WTC11 (cell line): ENCODE measurements around the gene IPO9. TPM values are rescaled to one million over a fixed set of nuclear protein-coding genes. Genes with fewer than 3 reads are reported as not detected.
A peak's percentile ranks its signal among the peaks of the same experiment; 100 is the strongest.

Source experiments
- ATAC-seq: fragments of 200-7000 bp; cut with Tn5 transposase; 2 replicates; pipeline ENCODE4 v1.10.0; 2021; ENCODE audit warnings: mild to moderate bottlenecking, moderate library complexity
- CTCF ChIA-PET: fragments of 300-600 bp; sonication (Branson Sonifier 250); formaldehyde crosslinking; loops from one replicate; lab custom pipeline; 2021; ENCODE audit warnings: antibody characterized with exemption; lab: Charles Lee
- POLR2A ChIA-PET: fragments of 350-600 bp; sonication (Branson Sonifier 250); formaldehyde crosslinking; loops from one replicate; lab custom pipeline; 2021; ENCODE audit warnings: antibody characterized with exemption; lab: Charles Lee
- DNase-seq: peaks from one replicate; pipeline ENCODE4 v3.0.0; 2021; ENCODE audit warnings: low spot score
- H3K27ac Mint-ChIP-seq: 2 replicates; pipeline ENCODE4 v1.8.0; 2021; ENCODE audit warnings: mixed read lengths
- H3K27me3 Mint-ChIP-seq: 2 replicates; pipeline ENCODE4 v1.8.0; 2021; ENCODE audit warnings: low read depth, mild to moderate bottlenecking, moderate library complexity, mixed read lengths
- H3K36me3 Mint-ChIP-seq: 2 replicates; pipeline ENCODE4 v1.8.0; 2021; ENCODE audit warnings: mixed read lengths
- H3K4me1 Mint-ChIP-seq: 2 replicates; pipeline ENCODE4 v1.8.0; 2022; ENCODE audit warnings: mixed read lengths
- H3K4me3 Mint-ChIP-seq: 2 replicates; pipeline ENCODE4 v1.8.0; 2021; ENCODE audit warnings: mild to moderate bottlenecking, moderate library complexity, mixed read lengths
- H3K9me3 Mint-ChIP-seq: 2 replicates; pipeline ENCODE4 v1.8.0; 2021; ENCODE audit warnings: mixed read lengths
- ATF1 ChIP-seq: sonication (generic); formaldehyde crosslinking; IDR thresholded peaks from 2 replicates; pipeline ENCODE4 v1.8.1; 2023; ENCODE audit warnings: mild to moderate bottlenecking, moderate library complexity, missing genetic modification reagents
- ESRRA ChIP-seq: sonication (generic); formaldehyde crosslinking; IDR thresholded peaks from 2 replicates; pipeline ENCODE4 v1.8.1; 2022; ENCODE audit warnings: mild to moderate bottlenecking, missing genetic modification reagents, borderline replicate concordance
- ETV6 ChIP-seq: sonication (generic); formaldehyde crosslinking; IDR thresholded peaks from 2 replicates; pipeline ENCODE4 v1.8.1; 2022; ENCODE audit warnings: mild to moderate bottlenecking, missing genetic modification reagents
- FOXP1 ChIP-seq: sonication (generic); formaldehyde crosslinking; IDR thresholded peaks from 2 replicates; pipeline ENCODE4 v1.8.0; 2022; ENCODE audit warnings: missing genetic modification reagents, mild to moderate bottlenecking, moderate library complexity, borderline replicate concordance
- SP1 ChIP-seq: sonication (generic); formaldehyde crosslinking; conservative IDR thresholded peaks from 2 replicates; pipeline ENCODE4 v1.8.1; 2022; ENCODE audit warnings: missing genetic modification reagents
- TEAD1 ChIP-seq: sonication (generic); formaldehyde crosslinking; IDR thresholded peaks from 2 replicates; pipeline ENCODE4 v1.8.0; 2022; ENCODE audit warnings: mild to moderate bottlenecking, missing genetic modification reagents
- ZNF425 ChIP-seq: fragments of 250-450 bp; sonication (Bioruptor Pico); conservative IDR thresholded peaks from 2 replicates; pipeline ENCODE4 v1.9.0; 2021; ENCODE audit warnings: mild to moderate bottlenecking
- total RNA-seq: library from RNA; stranded (reverse); gene quantifications from 3 replicates; pipeline ENCODE4 v1.2.3, GENCODE V29; 2021
- TF ChIP-seq, protein P1 (sequence below): fragments of 250-450 bp; sonication (Bioruptor Pico); IDR thresholded peaks from 2 replicates; pipeline ENCODE4 v1.8.0; 2021; ENCODE audit warnings: mild to moderate bottlenecking
- TF ChIP-seq, protein P2 (sequence below): fragments of 250-450 bp; sonication (Bioruptor Pico); IDR thresholded peaks from 2 replicates; pipeline ENCODE4 v1.9.0; 2021; ENCODE audit warnings: moderate library complexity, mild to moderate bottlenecking, inconsistent platforms, borderline replicate concordance
- TF ChIP-seq, protein P3 (sequence below): sonication (generic); formaldehyde crosslinking; IDR thresholded peaks from 2 replicates; pipeline ENCODE4 v1.8.1; 2022; ENCODE audit warnings: mild to moderate bottlenecking, moderate library complexity, missing genetic modification reagents
- TF ChIP-seq, protein P4 (sequence below): sonication (generic); formaldehyde crosslinking; IDR thresholded peaks from 2 replicates; pipeline ENCODE4 v1.8.1; 2023; ENCODE audit warnings: mild to moderate bottlenecking, missing genetic modification reagents
- TF ChIP-seq, protein P5 (sequence below): sonication (generic); formaldehyde crosslinking; IDR thresholded peaks from 2 replicates; pipeline ENCODE4 v1.8.0; 2022; ENCODE audit warnings: mild to moderate bottlenecking, missing genetic modification reagents
- TF ChIP-seq, protein P6 (sequence below): sonication (generic); formaldehyde crosslinking; IDR thresholded peaks from 2 replicates; pipeline ENCODE4 v1.8.1; 2023; ENCODE audit warnings: mild to moderate bottlenecking, moderate library complexity, missing genetic modification reagents

IPO9 gene
- total RNA-seq, 1 experiment from 2014 or later, result 97.2 TPM

GRCh38 chr1:201887116-201887866 lies 58.3 kb downstream of the IPO9 start (continued):
- TF ChIP-seq ZNF425 (CRISPR knock-in tag), result no peak

DNA sequence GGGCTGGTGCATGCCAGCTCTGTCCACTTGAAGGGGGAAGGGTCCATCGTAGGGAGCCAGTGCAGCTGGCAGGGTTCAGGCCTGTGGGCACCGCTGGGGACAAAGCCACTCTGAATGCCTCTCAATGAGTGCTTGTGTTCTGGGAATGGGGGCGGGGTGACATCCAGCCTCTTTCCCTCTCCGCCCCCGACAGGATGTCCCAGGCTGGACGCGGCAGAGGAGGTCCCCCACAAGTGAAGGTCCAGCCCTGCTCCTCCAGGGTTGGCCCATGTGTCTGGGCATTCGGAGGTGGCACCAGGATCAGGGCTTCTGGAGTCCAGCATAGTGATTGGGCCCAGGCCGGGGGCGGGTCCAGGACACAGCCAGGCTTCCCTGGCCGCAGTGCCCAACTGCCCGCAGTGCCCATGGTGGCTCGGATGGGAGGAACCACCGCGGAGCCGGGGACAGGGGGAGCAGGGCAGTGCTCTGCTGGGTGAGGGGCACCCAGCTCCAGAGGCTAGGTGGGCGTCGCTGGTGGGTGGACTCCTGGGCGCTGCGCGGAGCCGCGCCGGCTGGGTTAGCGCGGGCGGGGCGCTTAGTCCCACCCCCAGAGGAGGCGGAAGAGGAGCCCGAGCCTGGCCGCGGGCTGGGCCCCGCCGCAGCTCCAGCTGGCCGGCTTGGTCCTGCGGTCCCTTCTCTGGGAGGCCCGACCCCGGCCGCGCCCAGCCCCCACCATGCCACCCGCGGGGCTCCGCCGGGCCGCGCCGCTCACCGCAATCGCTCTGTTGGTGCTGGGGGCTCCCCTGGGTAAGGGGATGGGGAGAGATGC lies 59.5 kb downstream of the IPO9 start, which contains the start of gene SHISA4:
Gene SHISA4, plus strand, starts transcription at position 617 of the 808 bp plus-strand sequence. Its CDS starts 97 bp downstream, at position 714.
- H3K4me3 Mint-ChIP-seq, result peak within 1 kb of the TSS; percentile 77
- DNase-seq, result peak; percentile 63
- no peak within 1 kb of the TSS for H3K27ac Mint-ChIP-seq
- no peaks in the 10 kb centered on the region for H3K36me3 Mint-ChIP-seq
- H3K9me3 Mint-ChIP-seq, result no peaks in the 10 kb centered on the region
- ChIA-PET POLR2A (no interaction called here), CTCF (interaction anchor here (0.7 to 2.8 kb wide), 6 partner anchors 11 to 350 kb away, joined by 3 to 19 read pairs (median 4); partner anchors contain the start of genes ELF3, LMOD1 and NAV1)
- H3K4me1 Mint-ChIP-seq, result peaks cover 17% of the 10 kb centered on the region
- 0 out of 2 replicates have a peak, but pooled peaks have one; percentile 30 for TF ChIP-seq ATF1 (CRISPR knock-in tag)
- peak; percentile 69 for TF ChIP-seq ETV6 (CRISPR knock-in tag)
- peak; percentile 45 for TF ChIP-seq SP1 (CRISPR knock-in tag)
- TF ChIP-seq FOXP1, result 0 out of 2 replicates have a peak, but pooled peaks have one; percentile 30
- TF ChIP-seq, protein P1, sequence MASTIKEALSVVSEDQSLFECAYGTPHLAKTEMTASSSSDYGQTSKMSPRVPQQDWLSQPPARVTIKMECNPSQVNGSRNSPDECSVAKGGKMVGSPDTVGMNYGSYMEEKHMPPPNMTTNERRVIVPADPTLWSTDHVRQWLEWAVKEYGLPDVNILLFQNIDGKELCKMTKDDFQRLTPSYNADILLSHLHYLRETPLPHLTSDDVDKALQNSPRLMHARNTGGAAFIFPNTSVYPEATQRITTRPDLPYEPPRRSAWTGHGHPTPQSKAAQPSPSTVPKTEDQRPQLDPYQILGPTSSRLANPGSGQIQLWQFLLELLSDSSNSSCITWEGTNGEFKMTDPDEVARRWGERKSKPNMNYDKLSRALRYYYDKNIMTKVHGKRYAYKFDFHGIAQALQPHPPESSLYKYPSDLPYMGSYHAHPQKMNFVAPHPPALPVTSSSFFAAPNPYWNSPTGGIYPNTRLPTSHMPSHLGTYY (CRISPR knock-in tag), result no peak
- TF ChIP-seq ESRRA (CRISPR knock-in tag), result no peak
- TF ChIP-seq, protein P2, sequence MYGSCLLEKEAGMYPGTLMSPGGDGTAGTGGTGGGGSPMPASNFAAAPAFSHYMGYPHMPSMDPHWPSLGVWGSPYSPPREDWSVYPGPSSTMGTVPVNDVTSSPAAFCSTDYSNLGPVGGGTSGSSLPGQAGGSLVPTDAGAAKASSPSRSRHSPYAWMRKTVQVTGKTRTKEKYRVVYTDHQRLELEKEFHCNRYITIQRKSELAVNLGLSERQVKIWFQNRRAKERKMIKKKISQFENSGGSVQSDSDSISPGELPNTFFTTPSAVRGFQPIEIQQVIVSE (CRISPR knock-in tag), result no peak
- TF ChIP-seq, protein P3, sequence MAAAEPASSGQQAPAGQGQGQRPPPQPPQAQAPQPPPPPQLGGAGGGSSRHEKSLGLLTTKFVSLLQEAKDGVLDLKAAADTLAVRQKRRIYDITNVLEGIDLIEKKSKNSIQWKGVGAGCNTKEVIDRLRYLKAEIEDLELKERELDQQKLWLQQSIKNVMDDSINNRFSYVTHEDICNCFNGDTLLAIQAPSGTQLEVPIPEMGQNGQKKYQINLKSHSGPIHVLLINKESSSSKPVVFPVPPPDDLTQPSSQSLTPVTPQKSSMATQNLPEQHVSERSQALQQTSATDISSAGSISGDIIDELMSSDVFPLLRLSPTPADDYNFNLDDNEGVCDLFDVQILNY (CRISPR knock-in tag), result 0 out of 2 replicates have a peak, but pooled peaks have one; percentile 55
- TF ChIP-seq, protein P4, sequence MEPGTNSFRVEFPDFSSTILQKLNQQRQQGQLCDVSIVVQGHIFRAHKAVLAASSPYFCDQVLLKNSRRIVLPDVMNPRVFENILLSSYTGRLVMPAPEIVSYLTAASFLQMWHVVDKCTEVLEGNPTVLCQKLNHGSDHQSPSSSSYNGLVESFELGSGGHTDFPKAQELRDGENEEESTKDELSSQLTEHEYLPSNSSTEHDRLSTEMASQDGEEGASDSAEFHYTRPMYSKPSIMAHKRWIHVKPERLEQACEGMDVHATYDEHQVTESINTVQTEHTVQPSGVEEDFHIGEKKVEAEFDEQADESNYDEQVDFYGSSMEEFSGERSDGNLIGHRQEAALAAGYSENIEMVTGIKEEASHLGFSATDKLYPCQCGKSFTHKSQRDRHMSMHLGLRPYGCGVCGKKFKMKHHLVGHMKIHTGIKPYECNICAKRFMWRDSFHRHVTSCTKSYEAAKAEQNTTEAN, result no peak
- TF ChIP-seq, protein P5, sequence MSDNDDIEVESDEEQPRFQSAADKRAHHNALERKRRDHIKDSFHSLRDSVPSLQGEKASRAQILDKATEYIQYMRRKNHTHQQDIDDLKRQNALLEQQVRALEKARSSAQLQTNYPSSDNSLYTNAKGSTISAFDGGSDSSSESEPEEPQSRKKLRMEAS (CRISPR knock-in tag), result peak; percentile 16; the same call in 1 of the 2 replicates
- TF ChIP-seq TEAD1, result 0 out of 2 replicates have a peak, but pooled peaks have one; percentile 12
- TF ChIP-seq, protein P6, sequence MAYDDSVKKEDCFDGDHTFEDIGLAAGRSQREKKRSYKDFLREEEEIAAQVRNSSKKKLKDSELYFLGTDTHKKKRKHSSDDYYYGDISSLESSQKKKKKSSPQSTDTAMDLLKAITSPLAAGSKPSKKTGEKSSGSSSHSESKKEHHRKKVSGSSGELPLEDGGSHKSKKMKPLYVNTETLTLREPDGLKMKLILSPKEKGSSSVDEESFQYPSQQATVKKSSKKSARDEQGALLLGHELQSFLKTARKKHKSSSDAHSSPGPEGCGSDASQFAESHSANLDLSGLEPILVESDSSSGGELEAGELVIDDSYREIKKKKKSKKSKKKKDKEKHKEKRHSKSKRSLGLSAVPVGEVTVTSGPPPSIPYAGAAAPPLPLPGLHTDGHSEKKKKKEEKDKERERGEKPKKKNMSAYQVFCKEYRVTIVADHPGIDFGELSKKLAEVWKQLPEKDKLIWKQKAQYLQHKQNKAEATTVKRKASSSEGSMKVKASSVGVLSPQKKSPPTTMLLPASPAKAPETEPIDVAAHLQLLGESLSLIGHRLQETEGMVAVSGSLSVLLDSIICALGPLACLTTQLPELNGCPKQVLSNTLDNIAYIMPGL (CRISPR knock-in tag), result 0 out of 2 replicates have a peak, but pooled peaks have one; percentile 57
- H3K27me3 Mint-ChIP-seq, result peaks cover 36% of the 10 kb centered on the region
- peak; percentile 67 for ATAC-seq
